D341Med (cell line): ENCODE measurements around the gene XRRA1.
A peak's percentile ranks its signal among the peaks of the same experiment; 100 is the strongest.
"Not testable (repeated sequence)": the region's sequence is repeated elsewhere in the genome, so short reads cannot be mapped to it uniquely, and the experiment has no call there.

ENCODE experiments used
- DNase-seq: peaks from one replicate; pipeline ENCODE4 v3.0.0; 2012; ENCODE audit warnings: low spot score

Gene XRRA1

DNA sequence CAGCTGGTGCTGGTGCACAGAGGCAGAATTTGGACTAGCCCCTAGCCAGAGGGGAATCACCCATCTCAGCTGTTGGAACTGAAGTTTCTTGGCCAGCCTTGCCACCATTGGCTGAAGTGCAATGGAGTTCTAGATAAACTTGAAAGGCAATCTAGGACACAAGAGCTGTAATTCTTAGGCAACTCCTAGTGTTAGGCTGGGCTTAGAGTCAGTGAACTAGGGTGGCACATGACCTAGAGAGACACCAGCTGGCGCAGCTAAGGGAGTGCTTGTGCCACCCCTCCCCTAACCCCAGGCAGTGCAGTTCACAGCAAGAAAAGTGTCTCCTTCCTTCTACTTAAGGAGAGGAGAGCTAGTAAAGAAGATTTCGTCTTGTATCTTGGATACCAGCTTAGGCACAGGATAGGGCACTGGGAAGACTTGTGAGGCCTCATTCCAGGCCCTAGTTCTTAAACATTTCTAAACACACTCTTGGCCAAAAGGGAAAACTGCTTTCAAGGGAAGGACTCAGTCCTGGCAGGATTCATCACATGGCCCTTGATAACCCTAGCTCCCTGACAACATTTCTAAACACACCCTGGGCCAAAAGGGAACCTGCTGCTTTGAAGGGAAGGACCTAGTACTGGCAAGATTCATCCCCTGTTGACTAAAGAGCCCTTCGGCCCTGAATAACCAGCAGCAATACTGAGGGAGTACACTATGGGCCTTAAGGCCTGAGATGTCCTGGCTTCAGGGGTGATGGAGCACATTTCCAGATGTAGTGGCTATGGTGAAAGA, 53.4 kb downstream of the XRRA1 start:
- DNase-seq: no peak

DNA sequence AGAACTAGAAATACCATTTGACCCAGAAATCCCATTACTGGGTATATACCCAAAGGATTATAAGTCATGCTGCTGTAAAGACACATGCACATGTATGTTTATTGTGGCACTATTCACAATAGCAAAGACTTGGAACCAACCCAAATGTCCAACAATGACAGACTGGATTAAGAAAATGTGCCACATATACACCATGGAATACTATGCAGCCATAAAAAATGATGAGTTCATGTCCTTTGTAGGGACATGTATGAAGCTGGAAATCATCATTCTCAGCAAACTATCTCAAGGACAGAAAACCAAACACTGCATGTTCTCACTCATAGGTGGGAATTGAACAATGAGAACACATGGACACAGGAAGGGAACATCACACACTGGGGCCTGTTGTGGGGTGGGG, 55.9 kb downstream of the XRRA1 start:
- DNase-seq: not testable (repeated sequence)

DNA sequence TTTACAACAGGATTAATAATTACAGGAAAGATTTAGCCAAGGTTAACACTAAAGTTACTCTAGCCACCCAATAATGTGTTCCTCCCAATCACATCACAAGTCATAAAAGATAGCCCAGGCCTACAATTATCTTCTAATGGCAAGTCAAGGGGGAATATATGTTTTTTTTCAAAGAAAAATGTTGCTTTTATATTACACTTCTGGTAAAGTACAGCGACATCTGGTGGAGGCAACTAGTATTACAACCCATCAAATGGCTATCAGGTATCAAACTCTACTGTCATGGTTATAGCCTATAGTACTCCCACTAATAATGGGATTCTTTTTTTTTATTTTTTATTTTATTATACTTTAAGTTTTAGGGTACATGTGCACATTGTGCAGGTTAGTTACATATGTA, 71.8 kb downstream of the XRRA1 start:
- DNase-seq: no peak

DNA sequence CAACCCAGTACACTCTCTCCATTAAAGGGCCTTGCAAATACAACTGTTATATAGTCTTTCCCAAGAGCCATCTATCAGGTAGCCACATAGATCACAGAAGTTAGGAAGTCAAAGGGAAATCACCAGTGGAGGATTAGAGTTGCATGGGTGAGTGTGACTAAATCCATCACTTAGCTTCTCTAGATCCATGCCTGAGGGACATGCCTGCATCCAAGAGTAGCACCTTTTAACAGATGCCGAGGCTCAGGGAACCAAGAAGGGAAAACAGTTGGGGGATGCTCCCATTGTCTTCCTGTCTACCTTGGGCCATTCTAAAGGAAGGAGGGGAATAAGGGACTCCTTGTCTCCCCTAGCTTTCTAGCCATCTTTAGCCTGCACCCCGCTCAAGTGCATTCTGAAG, 77.9 kb downstream of the XRRA1 start:
- no peak for DNase-seq

DNA sequence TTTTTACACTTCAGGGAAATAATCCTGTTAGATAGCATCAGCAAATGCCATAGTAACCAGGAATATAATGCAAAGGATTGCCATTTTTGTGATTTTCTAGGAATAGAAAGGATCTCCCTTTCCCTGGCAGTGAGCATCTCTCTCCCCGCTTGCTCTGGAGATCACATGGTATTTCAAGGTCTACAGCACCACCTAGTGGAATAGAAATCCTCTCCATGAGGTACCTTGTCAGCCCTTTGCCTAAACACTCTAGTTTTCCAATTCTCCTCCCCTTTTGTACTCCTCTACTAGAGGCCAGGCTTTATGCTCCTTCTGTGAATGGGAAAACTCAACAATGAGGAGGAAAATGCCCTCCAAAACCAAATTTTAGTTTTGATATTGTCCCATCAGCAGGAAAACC, 78.4 kb downstream of the XRRA1 start:
- DNase-seq: peak; percentile 67

DNA sequence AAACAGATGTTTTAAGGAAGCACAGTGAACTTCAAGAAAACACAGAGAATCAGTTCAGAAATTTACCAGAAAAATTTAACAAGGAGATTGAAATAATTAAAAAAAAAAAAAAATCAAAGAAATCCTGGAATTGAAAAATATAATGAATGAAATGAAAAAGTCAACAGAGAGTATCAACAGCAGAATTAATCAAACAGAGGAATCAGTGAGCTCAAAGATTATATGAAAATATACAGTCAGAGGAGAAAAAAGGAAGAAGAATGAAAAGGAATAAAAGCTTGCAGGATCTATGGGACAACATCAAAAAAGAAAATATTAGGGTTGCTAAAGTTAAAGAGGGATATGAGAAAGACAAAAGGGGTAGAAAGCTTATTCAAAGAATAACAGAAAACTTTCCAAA, 82.3 kb downstream of the XRRA1 start:
- DNase-seq: no peak

DNA sequence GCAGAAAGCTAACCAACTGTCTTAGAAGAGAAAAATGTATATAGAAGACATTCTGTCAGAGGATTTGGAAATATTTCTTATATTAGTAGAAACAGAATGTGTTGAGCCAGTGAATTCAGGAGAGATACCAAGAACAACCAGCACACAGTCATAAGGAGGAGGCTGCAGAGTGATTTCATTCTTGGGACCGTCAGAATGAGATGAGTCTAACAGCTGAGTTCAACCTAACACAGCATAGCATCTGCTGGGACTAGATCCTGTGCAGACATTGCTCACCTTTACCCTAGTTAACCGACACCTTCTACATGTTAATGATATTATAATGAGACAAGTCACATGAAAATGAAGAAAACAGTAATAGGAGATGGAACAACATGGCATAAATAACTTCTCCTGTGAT, 85.5 kb downstream of the XRRA1 start:
- no peak for DNase-seq

DNA sequence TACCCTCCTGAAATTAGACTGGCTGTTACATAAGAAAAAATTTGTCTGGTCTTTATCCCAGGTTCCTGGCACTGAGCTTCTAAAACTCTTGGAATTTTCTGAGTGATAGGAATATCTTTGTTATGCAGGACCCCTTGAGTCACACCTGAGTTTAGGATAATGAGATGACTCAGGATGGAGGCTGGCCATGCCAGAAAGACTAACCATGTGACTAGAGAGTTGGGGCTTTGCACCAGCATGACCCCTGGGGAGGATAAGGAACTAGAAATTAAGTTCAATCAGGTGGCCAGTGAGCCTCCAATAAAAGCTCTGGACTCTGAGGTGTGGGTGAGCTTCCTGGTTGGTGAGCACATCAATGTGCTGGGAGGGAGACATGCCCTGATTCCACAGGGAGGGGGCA, 88.1 kb downstream of the XRRA1 start:
- no peak for DNase-seq

DNA sequence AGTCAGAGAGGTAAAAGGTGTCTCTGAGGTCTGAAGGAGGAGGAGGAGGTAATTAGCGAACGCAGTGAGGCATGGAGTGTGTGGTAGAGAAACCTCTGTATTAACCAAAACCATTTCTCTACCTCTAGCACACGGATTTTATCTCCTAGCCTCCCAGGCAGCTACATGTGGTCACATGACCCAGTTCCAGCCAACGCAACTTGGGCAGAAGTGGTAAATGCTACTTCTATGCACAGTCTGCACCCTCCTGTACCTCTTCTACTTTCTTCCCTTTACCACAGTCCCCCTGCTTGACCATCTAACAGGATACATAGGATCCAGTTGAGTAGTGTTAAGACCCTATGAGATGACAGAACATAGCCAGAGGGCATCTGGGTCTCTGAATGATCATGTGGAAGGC, 95.7 kb downstream of the XRRA1 start:
- no peak for DNase-seq

DNA sequence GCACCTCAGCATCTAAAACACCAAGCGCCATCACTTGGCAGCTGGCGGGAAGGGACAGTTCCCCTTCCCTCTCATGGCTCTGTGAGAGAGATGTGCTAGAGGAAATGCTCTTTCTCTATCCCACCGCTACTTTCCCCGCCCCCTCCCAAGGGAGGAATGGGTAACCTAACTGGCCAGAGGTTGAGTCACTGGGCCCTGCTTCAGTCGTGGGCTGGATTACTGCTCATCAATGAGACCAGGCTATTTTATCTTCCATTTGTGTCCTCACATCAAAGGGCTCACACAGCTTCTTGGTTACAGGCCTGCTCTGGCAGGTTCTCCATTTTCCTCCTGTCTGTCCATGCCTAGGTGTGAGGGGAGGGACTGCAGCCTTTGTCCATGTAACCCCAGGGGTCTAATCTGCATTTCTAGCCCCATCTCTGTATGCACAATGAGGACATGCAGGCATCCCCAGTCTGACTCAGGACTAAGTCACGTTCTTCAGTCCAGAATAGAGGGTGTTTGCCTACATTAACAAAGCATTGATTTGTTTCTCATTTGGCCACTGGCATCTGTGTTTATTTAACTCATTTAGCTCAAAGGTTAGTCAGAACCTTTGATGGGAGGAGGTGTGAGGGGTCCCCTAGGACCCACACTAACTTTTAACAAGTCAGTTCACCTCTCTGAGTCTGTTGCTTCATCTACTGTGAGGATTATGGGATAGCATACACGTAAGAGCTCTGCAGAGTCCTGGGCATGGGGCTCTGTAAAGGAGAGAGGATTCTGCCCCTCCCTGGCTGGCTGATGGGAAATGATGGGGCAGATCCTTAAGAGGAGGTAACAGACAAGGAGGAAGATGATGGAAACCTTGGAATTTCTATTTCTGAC, 99.1 kb downstream of the XRRA1 start:
- no peak for DNase-seq

DNA sequence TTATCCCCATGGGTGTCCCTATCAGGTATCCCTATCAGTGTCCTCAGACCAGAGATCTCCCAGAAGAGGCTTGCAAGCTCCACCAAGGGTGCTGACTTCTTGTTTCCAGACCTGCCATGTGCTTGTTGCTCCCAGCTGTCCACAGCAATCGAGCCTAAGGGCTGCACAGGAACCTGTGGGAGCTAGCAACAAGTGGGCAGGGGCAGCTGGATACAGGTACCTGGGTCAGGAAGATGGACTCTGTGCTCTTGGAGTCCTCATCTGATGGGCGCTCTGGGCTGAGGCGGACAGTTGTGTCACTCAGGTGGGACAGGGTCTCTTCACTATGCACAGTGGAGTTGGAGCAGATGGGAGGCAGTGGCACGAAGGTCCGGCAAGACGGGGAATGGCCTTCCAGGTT, 101.0 kb downstream of the XRRA1 start:
- no peak for DNase-seq

DNA sequence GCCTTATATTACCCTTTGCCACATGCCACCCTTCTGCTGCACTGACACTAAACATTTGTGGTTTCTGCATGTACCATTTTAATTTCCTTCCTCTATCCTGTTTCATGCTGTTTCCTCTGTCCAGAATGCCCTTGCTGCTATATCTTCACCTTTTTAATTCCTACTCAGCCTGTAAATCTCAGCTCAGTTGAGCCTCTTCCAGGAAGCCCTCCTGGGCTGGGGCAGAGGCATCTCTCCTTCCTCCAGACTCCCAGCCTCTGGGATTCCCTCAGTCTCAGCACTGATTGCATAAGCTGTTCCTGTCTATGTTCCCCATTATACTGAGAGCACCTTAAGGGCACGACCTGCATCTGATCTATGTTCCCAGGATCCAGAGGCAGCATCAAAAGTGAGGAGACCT, 101.5 kb downstream of the XRRA1 start:
- no peak for DNase-seq

DNA sequence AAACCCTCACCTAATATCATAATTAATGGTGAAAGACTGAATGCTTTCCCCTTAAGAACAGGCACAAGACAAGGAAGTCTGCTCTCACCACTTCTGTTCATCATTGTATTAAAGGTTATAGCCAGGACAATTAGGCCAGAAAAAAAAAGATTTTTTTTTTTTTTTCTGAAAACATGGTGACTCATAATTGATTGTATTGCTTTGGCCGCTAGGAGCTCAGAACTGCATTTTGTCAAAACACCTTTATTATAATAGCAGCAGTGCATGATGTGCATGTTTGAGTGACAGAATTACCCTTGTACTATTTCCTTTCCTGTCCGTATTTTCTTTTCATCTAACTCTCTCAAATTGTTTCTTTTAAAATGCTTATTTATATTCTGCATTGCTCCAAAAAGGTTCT, 102.1 kb downstream of the XRRA1 start:
- DNase-seq: no peak

DNA sequence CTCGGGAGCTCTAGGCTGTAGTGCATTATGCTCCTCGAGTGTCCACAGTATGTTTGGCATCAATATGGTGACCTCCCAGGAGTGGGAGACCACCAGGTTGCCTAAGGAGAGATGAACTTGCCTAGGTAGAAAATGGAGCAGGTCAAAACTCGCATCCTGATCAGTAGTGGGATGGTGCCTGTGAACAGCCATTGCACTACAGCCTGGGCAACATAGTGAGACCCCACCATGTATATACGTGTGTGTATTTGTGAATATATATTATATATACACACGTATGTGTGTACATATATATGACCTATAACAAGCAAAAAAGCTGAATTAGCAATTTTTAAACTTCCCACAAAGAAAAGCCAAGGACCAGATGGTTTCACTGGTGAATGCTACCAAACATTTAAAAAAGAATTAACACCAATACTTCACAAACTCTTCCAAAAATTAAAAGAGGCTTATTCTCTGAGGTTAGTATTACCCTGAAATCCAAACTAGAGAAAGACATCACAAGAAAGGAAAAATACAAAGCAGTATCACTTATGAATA, 102.8 kb downstream of the XRRA1 start:
- no peak for DNase-seq

DNA sequence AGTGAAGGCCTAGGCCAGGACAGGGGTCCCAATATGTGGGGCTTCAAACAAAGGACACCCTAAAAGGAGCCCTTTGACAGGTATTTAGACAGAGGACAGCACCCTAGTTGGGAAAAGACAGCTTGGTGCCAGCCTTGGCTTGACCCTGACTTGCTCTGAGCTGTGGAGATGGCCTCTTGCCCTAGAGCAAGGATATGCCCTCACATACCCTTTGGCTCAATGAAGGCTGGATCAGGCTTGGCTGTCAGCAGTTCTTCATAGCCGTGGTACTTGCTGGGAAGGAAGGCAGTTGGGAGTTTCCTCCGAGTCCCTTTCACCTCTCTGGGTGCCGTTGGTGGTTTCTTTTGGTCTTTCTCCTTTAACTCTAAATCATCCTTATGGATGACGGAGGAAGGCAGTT, 104.0 kb downstream of the XRRA1 start:
- no peak for DNase-seq

DNA sequence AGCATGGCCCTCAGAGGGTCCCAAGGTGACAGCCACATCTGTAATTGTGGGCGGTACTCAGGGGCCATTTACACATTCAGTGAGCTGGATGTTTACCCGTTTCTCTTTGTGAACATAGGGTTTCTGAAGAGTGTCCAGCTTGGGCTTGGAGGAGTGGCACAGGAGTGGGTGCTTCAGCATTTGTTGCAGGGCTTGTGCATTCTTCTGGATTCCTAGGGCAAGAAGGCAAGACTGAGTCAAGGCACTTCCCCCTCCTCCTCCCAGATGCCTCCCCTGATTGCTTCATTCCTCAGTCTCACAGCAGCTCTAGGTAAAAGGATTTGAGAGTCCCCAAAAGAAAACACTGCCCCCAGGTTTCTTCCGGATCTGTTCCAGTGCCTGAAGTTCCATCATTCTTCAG, 104.8 kb downstream of the XRRA1 start:
- DNase-seq: no peak

DNA sequence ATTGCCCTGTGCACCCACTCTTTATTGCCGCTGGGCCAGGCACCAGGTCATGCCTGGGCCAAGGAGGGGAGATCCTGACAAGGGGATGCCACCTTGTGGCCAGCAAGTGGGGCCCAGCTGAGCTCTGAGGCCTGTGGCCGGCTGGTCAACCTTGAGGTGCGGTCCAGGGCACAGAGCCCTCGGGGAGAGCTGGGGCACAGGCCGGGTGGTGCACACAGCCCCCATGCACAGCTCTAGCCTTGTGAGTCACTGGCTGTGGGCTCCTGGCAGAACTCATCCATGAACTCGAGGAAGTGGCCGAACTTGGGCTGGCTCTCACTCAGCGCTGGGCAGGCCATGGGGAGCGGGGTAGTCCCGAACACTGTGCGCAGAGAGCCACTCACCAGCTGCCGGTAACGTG, 105.9 kb downstream of the XRRA1 start:
- no peak for DNase-seq

DNA sequence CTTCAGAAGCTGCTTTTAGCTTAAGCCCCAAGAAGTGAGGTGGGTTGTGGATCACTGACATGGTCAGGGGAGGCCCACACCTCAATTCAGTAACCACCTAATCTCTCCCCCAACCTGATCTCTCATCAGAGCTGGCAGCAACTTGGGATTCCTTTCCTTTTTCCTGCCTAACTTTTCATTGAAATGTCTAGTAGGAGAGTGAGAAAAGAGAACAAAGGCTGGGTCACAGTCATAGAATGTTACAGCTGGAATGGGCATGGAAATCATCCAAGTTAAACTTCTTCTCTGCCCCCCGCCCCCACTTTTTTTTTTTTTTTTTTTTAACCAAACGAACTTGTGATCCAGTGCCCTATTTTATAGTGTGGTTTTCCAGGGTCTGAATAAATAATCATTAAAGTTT, 108.4 kb downstream of the XRRA1 start:
- no peak for DNase-seq

DNA sequence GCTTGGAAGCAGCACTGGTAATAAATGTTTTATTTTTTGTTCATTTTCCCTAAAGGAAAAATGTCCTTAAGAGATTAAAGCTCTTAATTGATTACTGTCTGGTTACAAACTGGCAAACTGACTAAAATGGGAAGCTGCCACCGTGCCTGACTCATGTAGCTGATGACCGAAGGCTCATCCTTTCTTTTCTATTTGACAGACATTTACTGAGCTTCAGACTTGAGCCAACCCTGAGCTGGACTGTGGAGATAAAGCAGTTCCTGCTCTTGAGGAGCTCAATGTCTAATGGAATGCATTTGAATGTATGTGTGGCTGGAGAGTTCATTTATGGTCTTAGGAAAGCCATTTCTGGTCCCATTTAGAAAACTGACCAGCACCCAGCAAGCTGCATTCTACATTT, 108.9 kb downstream of the XRRA1 start:
- no peak for DNase-seq

DNA sequence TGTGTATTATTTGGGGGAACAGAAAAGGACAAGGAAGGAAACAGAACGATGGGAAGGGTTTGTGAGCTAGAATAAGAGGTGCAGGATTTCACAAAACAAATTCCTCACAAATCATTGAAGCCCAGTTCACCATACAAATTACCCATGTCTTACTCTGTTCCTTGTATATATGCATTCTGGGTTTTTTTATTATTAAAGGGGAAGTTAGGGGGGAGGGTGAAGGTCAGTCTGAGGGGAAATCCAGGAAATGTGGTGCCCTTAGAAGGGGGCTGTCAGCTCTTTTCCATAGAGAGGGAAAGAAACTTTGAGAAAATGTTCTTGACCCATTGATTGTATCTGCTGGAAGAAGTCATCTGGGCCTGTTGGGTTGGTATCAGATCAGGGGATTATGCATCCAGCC, 109.4 kb downstream of the XRRA1 start:
- no peak for DNase-seq

DNA sequence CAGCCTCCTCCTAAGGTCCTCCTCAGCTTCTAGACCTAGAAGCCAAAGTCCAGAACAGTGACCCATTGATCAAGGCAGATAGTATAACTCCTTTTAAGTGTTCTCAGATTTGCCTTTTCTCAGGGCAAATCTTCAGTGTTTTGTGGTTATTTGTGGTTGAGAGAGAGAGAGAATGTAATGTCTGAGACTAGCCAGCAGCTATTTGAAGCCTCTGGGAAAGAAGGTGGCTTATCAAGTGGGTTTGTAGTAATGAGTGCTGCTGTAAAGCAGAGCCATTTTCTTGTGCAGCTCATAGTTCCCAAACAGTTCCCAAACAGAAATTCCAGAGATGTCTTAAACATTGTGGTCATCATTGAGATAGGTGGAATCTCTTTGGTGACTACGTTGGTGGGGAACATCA, 110.7 kb downstream of the XRRA1 start:
- no peak for DNase-seq

DNA sequence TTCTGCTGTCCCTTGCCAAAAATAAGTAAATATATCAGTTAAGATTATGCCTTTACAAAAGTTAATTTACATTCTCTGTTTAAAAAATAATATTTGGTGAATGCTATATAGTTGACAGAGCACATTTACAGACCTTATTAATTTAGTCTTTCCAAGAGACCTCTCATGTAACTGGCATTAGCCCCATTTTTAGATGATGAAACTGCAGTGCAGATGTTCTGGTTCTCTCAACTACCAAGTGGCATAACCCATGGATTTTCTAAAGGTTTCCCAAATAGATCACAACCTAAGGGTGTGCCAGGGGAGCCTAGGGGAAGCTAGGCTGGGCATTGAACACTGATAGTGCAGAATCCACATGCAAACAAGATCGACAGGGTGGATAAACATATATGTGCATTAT, 111.7 kb downstream of the XRRA1 start:
- DNase-seq: no peak

DNA sequence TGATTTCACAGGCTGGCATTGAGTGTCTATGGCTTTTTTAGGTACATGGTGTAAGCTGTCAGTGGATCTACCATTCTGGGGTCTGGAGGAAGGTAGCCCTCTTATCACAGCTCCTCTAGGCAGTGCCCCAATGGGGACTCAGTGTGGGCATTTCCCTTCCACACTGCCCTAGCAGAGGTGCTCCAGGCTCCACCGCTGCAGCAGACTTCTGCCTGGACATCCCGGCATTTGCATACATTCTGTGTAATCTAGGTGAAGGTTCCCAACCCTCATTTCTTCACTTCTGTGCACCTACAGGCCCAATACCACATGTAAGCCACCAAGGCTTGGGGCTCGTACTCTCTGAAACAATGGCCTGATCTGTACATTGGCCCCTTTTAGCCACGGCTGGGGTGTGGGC, 122.0 kb downstream of the XRRA1 start:
- DNase-seq: no peak
